PC-3 (cell line): ENCODE data around the gene PHF21B. TPM values are rescaled to one million over a fixed set of nuclear protein-coding genes. Genes with fewer than 3 reads are reported as not detected.

Source experiments
- ATAC-seq: fragments of 200-7000 bp; cut with Tn5 transposase; 2 replicates; pipeline ENCODE4 v1.9.1; 2020; ENCODE audit warnings: mild to moderate bottlenecking, moderate library complexity
- BruUV-seq: library from RNA; stranded (reverse); fragments of 400-500 nt; replicated peaks from 2 replicates; lab custom pipeline; 2021; lab: Mats Ljungman, UMichigan
- CTCF ChIA-PET: fragments of 300-600 bp; sonication (Branson Sonifier 250); formaldehyde crosslinking; loops from one replicate; lab custom pipeline; 2022; ENCODE audit warnings: antibody characterized with exemption; lab: Charles Lee
- POLR2A ChIA-PET: fragments of 300-600 bp; sonication (Branson Sonifier 250); formaldehyde crosslinking; loops from one replicate; lab custom pipeline; 2022; ENCODE audit warnings: antibody characterized with exemption; ENCODE audit not compliant: unreplicated experiment; lab: Charles Lee
- DNase-seq: peaks from one replicate; pipeline ENCODE4 v3.0.0-alpha.2; 2015
- H2AFZ ChIP-seq: fragments of 300-600 bp; sonication (generic); 2 replicates; pipeline ENCODE4 v1.6.0; 2016; ENCODE audit warnings: antibody characterized with exemption, low read length
- H3F3A ChIP-seq: fragments of 300-600 bp; sonication (generic); one replicate; pipeline ENCODE4 v1.6.0; 2017; ENCODE audit warnings: antibody characterized with exemption, low read length, control low read depth, mild to moderate bottlenecking; ENCODE audit not compliant: unreplicated experiment
- H3K27ac ChIP-seq: fragments of 300-600 bp; sonication (generic); 2 replicates; pipeline ENCODE4 v1.5.1; 2016; ENCODE audit warnings: mild to moderate bottlenecking, low read length
- H3K27me3 ChIP-seq: fragments of 300-600 bp; sonication (generic); 2 replicates; pipeline ENCODE4 v1.6.1; 2016; ENCODE audit warnings: low read length, mixed read lengths
- H3K36me3 ChIP-seq: fragments of 300-600 bp; sonication (generic); 2 replicates; pipeline ENCODE4 v1.6.1; 2016; ENCODE audit warnings: low read depth, mixed run types, low read length, mixed read lengths
- H3K4me1 ChIP-seq: fragments of 300-600 bp; sonication (generic); 2 replicates; pipeline ENCODE4 v1.5.1; 2016; ENCODE audit warnings: low read length; ENCODE audit not compliant: insufficient read depth
- H3K4me2 ChIP-seq: fragments of 300-600 bp; sonication (generic); 2 replicates; pipeline ENCODE4 v1.6.0; 2016; ENCODE audit warnings: low read length
- H3K4me3 ChIP-seq: fragments of 300-600 bp; sonication (generic); 2 replicates; pipeline ENCODE4 v1.5.1; 2016; ENCODE audit warnings: mild to moderate bottlenecking, low read length, mixed read lengths
- H3K79me2 ChIP-seq: fragments of 300-600 bp; sonication (generic); 2 replicates; pipeline ENCODE4 v1.6.1; 2017; ENCODE audit warnings: low read length, mixed read lengths
- H3K9ac ChIP-seq: fragments of 300-600 bp; sonication (generic); 2 replicates; pipeline ENCODE4 v1.6.0; 2016; ENCODE audit warnings: mild to moderate bottlenecking, low read length
- H3K9me2 ChIP-seq: fragments of 300-600 bp; sonication (generic); replicated peaks from 2 replicates; pipeline ENCODE4 v1.6.1; 2016; ENCODE audit warnings: mixed run types, low read length, mixed read lengths
- H3K9me3 ChIP-seq: fragments of 300-600 bp; sonication (generic); 2 replicates; pipeline ENCODE4 v1.6.1; 2016; ENCODE audit warnings: low read length, mixed read lengths
- H4K20me1 ChIP-seq: fragments of 300-600 bp; sonication (generic); 2 replicates; pipeline ENCODE4 v1.6.1; 2016; ENCODE audit warnings: low read length, mixed read lengths
- CTCF ChIP-seq: fragments of 300-600 bp; sonication (generic); conservative IDR thresholded peaks from 2 replicates; pipeline ENCODE4 v1.5.1; 2017; ENCODE audit warnings: antibody characterized with exemption, low read depth, mild to moderate bottlenecking, low read length
- EZH2 ChIP-seq: fragments of 300-600 bp; sonication (generic); IDR thresholded peaks from one replicate; pipeline ENCODE4 v1.6.1; 2017; ENCODE audit warnings: antibody characterized with exemption, mild to moderate bottlenecking, low read length; ENCODE audit not compliant: unreplicated experiment
- EZH2phosphoT487 ChIP-seq: fragments of 300-600 bp; sonication (generic); IDR thresholded peaks from 2 replicates; pipeline ENCODE4 v1.6.1; 2018; ENCODE audit warnings: mild to moderate bottlenecking, antibody characterized with exemption, low read length, borderline replicate concordance
- intact Hi-C: fragments of 100-400 bp; cut with micrococcal nuclease; formaldehyde crosslinking; loops from 2 replicates; pipeline ENCODE4 v1.9.0; 2023
- total RNA-seq: library from RNA; depleted of rRNA; stranded (reverse); fragments of >200 nt; gene quantifications from 2 replicates; pipeline ENCODE4 v1.2.3, GENCODE V29; 2014

PHF21B gene
- total RNA-seq, 1 experiment from 2014 or later, result not detected

GRCh38 chr22:44990328-44990727, 19.5 kb downstream of the PHF21B start:
- Histone ChIP-seq H3K4me3 (no peak overlapping the region), H4K20me1 (no peaks in the 10 kb centered on the region), H3K27me3 (peaks cover 34% of the 10 kb centered on the region), H3F3A (no peaks in the 10 kb centered on the region), H3K4me2 (no peak overlapping the region), H3K36me3 (no peaks in the 10 kb centered on the region), H3K4me1 (no peaks in the 10 kb centered on the region), H3K27ac (no peak overlapping the region), H3K9ac (no peak overlapping the region), H3K9me3 (no peaks in the 10 kb centered on the region), H3K9me2 (no peaks in the 10 kb centered on the region), H2AFZ (no peak overlapping the region), H3K79me2 (no peaks in the 10 kb centered on the region)
- intact Hi-C loops, result no loop called here
- ChIA-PET CTCF (no interaction called here), POLR2A (no interaction called here)
- BruUV-seq, result no TSS peak
- no peak for ATAC-seq
- no peak for TF ChIP-seq CTCF
- no peak for DNase-seq

- peak; percentile 25; the same call in 1 of the 2 replicates for TF ChIP-seq CTCF
- no peak for TF ChIP-seq EZH2phosphoT487
- TF ChIP-seq EZH2, result no peak
- Histone ChIP-seq H3K4me3 (no peak overlapping the region), H3K79me2 (no peaks in the 10 kb centered on the region), H3K9me2 (no peaks in the 10 kb centered on the region), H2AFZ (no peak overlapping the region), H3K4me1 (no peaks in the 10 kb centered on the region), H3F3A (no peaks in the 10 kb centered on the region), H4K20me1 (no peaks in the 10 kb centered on the region), H3K4me2 (no peak overlapping the region), H3K9me3 (no peaks in the 10 kb centered on the region), H3K27me3 (peaks cover 18% of the 10 kb centered on the region; the same call in 1 of the 2 replicates), H3K27ac (no peak overlapping the region), H3K36me3 (no peaks in the 10 kb centered on the region), H3K9ac (no peak overlapping the region)
- DNase-seq, result no peak
- intact Hi-C loops, result no loop called here
- ATAC-seq, result no peak
- BruUV-seq, result no TSS peak
- CTCF ChIA-PET, result no interaction called here
- POLR2A ChIA-PET, result no interaction called here
These were observed 21.1 kb downstream of the PHF21B start for GRCh38 chr22:44988671-44989070.

DNA sequence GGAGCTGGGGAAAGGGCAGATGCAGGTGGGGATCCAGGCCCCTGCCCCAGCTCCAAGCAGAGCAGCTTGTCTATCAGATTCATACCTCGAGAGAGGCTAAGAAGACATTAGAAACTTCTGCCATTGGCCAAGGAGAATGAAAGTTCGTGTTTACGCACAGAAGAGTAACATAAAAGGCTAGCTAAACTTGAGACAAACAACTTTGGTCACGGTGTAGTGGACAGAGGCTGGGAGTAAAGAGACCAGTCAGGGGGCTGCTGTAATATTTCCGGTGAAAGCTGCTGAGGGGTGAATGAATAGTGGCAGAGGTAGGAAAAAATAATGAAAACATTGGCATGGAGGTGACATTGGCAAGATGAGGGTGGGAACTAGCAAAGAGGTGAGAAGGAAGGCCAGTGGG, 22.9 kb downstream of the PHF21B start:
- no peaks in the 10 kb centered on the region for H4K20me1 ChIP-seq
- H3K4me1 ChIP-seq, result no peaks in the 10 kb centered on the region
- no peak overlapping the region for H3K4me3 ChIP-seq
- H3F3A ChIP-seq, result no peaks in the 10 kb centered on the region
- no peak overlapping the region for H3K9ac ChIP-seq
- ATAC-seq (no peak), DNase-seq (no peak)
- no peaks in the 10 kb centered on the region for H3K36me3 ChIP-seq
- CTCF ChIA-PET, result no interaction called here
- TF ChIP-seq EZH2phosphoT487 (no peak), CTCF (no peak), EZH2 (no peak)
- H3K79me2 ChIP-seq, result no peaks in the 10 kb centered on the region
- no peaks in the 10 kb centered on the region for H3K9me2 ChIP-seq
- intact Hi-C loops, result no loop called here
- no peaks in the 10 kb centered on the region for H3K9me3 ChIP-seq
- H3K4me2 ChIP-seq, result no peak overlapping the region
- no peak overlapping the region for H2AFZ ChIP-seq
- no peak overlapping the region for H3K27ac ChIP-seq
- BruUV-seq, result no TSS peak
- POLR2A ChIA-PET, result no interaction called here
- peaks cover 5% of the 10 kb centered on the region for H3K27me3 ChIP-seq
